Caco-2 (cell line): Measurements from ENCODE around the gene CALCOCO1. TPM values are rescaled to one million over a fixed set of nuclear protein-coding genes. Genes with fewer than 3 reads are reported as not detected.
"Not testable (repeated sequence)": the region's sequence is repeated elsewhere in the genome, so short reads cannot be mapped to it uniquely, and the experiment has no call there.

Experiments used
- BruUV-seq: library from RNA; stranded (reverse); fragments of 400-500 nt; replicated peaks from 2 replicates; lab custom pipeline; 2021; lab: Mats Ljungman, UMichigan
- CTCF ChIA-PET: fragments of 300-600 bp; sonication (Branson Sonifier 250); formaldehyde crosslinking; loops from one replicate; lab custom pipeline; 2022; ENCODE audit warnings: antibody characterized with exemption; lab: Charles Lee
- POLR2A ChIA-PET: fragments of 300-600 bp; sonication (Branson Sonifier 250); formaldehyde crosslinking; loops from one replicate; lab custom pipeline; 2022; ENCODE audit warnings: antibody characterized with exemption; lab: Charles Lee
- DNase-seq, 2 experiments: peaks; one replicate each; pipeline versions ENCODE4 v3.0.0 to v3.0.0-alpha.2; 2020 to 2022
- H3K27me3 ChIP-seq: replicated peaks from 2 replicates; pipeline ENCODE4 v1.6.0; 2011; ENCODE audit warnings: low read length; ENCODE audit not compliant: control insufficient read depth, insufficient read depth
- H3K36me3 ChIP-seq: 2 replicates; pipeline ENCODE4 v1.5.1; 2011; ENCODE audit warnings: low read length; ENCODE audit not compliant: control insufficient read depth, insufficient read depth
- H3K4me1 ChIP-seq: fragments of 250-450 bp; sonication (Bioruptor Pico); 2 replicates; pipeline ENCODE4 v1.5.1; 2020; ENCODE audit warnings: mild to moderate bottlenecking
- H3K4me3 ChIP-seq: 2 replicates; pipeline ENCODE4 v1.5.1; 2011; ENCODE audit warnings: low read depth, mild to moderate bottlenecking, control low read depth, low read length
- H3K9me3 ChIP-seq: fragments of 250-450 bp; sonication (Bioruptor Pico); 2 replicates; pipeline ENCODE4 v1.5.1; 2020; ENCODE audit warnings: mild to moderate bottlenecking, moderate library complexity
- H3K27ac Mint-ChIP-seq: one replicate; pipeline ENCODE4 v1.8.0; 2022; ENCODE audit warnings: mixed read lengths; ENCODE audit not compliant: unreplicated experiment
- H3K27me3 Mint-ChIP-seq: one replicate; pipeline ENCODE4 v1.8.0; 2022; ENCODE audit warnings: mixed read lengths; ENCODE audit not compliant: insufficient read depth, unreplicated experiment
- H3K36me3 Mint-ChIP-seq: one replicate; pipeline ENCODE4 v1.8.0; 2022; ENCODE audit warnings: mild to moderate bottlenecking, mixed read lengths; ENCODE audit not compliant: insufficient read depth, unreplicated experiment
- H3K4me1 Mint-ChIP-seq: one replicate; pipeline ENCODE4 v1.8.0; 2022; ENCODE audit warnings: low read depth, mixed read lengths; ENCODE audit not compliant: unreplicated experiment
- H3K4me3 Mint-ChIP-seq: one replicate; pipeline ENCODE4 v1.8.0; 2022; ENCODE audit warnings: mild to moderate bottlenecking, moderate library complexity, mixed read lengths; ENCODE audit not compliant: unreplicated experiment
- H3K9me3 Mint-ChIP-seq: one replicate; pipeline ENCODE4 v1.8.0; 2022; ENCODE audit warnings: mixed read lengths; ENCODE audit not compliant: unreplicated experiment
- intact Hi-C: fragments of 100-400 bp; cut with micrococcal nuclease; formaldehyde crosslinking; loops from one replicate; pipeline ENCODE4 v1.10.0; 2022; ENCODE audit not compliant: unreplicated experiment
- total RNA-seq: library from RNA; stranded (reverse); gene quantifications from 2 replicates; pipeline ENCODE4 v1.2.3, GENCODE V29; 2022
- TF ChIP-seq, protein P1 (sequence below), 2 experiments: fragments of 200-600 bp in 1 of 2; IDR thresholded peaks; 1 replicate in 1 of 2; 2 replicates in 1 of 2; pipeline versions ENCODE4 v1.5.1 to v1.8.0; 2011 to 2022; ENCODE audit warnings: antibody characterized with exemption in 1 of 2, control low read depth in 1 of 2, inconsistent platforms in 1 of 2, low read depth in 1 of 2, low read length in 1 of 2, mild to moderate bottlenecking in 1 of 2, moderate library complexity in 1 of 2; ENCODE audit not compliant: insufficient read depth in 1 of 2, severe bottlenecking in 1 of 2, unreplicated experiment in 1 of 2

CALCOCO1 gene
- total RNA-seq, 1 experiment from 2014 or later = 19.3 TPM

DNA sequence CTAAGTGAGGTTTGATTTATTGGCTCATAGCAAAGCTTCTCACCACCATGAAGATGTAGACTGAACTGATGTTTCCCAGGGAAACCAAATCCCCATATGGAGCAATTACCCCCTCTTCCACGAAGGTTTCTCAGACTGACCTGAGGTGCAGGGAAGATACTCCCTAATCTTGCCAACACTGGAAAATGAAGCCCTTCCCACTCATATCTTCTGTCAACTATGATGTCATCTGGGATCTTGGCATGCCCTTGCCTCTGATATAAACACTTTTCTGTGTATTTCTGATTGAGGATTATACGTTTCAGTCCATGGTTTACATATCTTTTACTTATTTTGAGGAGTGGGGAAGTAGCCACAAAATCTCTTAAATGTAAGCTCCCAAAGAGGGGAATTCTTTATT lies 38.6 kb upstream of the CALCOCO1 start:
- H3K27me3 Mint-ChIP-seq = peaks cover 20% of the 10 kb centered on the region

DNA sequence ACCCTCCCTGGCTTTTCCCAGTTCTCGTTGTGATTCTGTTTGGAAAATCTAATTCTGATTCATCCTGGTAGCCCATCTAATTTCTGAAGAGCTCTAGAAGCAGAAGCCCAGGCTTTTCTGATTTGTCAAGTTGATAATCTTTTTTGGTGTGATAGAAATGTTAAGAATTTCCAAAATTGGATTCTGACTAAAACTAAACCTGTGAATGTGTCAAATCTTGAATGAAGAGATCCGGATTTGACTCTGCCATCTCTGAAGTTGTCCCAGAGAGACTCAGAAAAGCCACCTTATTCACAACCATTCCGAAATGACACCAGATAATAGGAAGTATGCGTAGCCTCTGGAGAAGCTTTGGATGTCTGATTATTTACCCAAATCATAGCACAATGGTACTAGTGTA lies 37.4 kb upstream of the CALCOCO1 start:
- Mint-ChIP-seq H3K4me3 (no peak overlapping the region), H3K9me3 (no peaks in the 10 kb centered on the region), H3K4me1 (no peaks in the 10 kb centered on the region), H3K27me3 (peaks cover 23% of the 10 kb centered on the region), H3K36me3 (no peaks in the 10 kb centered on the region), H3K27ac (no peak overlapping the region)
- Histone ChIP-seq H3K4me1 (no peaks in the 10 kb centered on the region), H3K36me3 (no peaks in the 10 kb centered on the region), H3K9me3 (no peaks in the 10 kb centered on the region), H3K4me3 (no peak overlapping the region), H3K27me3 (peaks cover 1% of the 10 kb centered on the region)
- intact Hi-C loops = loop anchor here (5.0 kb wide), 1 partner anchor 173 kb away; the partner anchor contains the start of gene HOXC13
- no TSS peak for BruUV-seq
- no peak for DNase-seq
- TF ChIP-seq, protein P1, sequence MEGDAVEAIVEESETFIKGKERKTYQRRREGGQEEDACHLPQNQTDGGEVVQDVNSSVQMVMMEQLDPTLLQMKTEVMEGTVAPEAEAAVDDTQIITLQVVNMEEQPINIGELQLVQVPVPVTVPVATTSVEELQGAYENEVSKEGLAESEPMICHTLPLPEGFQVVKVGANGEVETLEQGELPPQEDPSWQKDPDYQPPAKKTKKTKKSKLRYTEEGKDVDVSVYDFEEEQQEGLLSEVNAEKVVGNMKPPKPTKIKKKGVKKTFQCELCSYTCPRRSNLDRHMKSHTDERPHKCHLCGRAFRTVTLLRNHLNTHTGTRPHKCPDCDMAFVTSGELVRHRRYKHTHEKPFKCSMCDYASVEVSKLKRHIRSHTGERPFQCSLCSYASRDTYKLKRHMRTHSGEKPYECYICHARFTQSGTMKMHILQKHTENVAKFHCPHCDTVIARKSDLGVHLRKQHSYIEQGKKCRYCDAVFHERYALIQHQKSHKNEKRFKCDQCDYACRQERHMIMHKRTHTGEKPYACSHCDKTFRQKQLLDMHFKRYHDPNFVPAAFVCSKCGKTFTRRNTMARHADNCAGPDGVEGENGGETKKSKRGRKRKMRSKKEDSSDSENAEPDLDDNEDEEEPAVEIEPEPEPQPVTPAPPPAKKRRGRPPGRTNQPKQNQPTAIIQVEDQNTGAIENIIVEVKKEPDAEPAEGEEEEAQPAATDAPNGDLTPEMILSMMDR (IDR thresholded peaks at IDR 0.05; ENCODE audit: insufficient read depth in 1 of 2, low read depth in 1 of 2, low read length in 1 of 2, severe bottlenecking in 1 of 2, unreplicated experiment in 1 of 2) = no peak
- POLR2A ChIA-PET = no interaction called here
- CTCF ChIA-PET = interaction anchor here (1.2 kb wide), 1 partner anchor 18 kb away, joined by 4 read pairs; no protein-coding TSS in a partner anchor

More for the DNA sequence above, 38.6 kb upstream of the CALCOCO1 start:
- Histone ChIP-seq H3K4me3 (no peak overlapping the region), H3K9me3 (no peaks in the 10 kb centered on the region), H3K27me3 (peaks cover 1% of the 10 kb centered on the region), H3K4me1 (no peaks in the 10 kb centered on the region), H3K36me3 (no peaks in the 10 kb centered on the region)
- Mint-ChIP-seq H3K27ac (no peak overlapping the region), H3K36me3 (no peaks in the 10 kb centered on the region), H3K9me3 (no peaks in the 10 kb centered on the region), H3K4me3 (no peak overlapping the region), H3K4me1 (no peaks in the 10 kb centered on the region)
- ChIA-PET CTCF (interaction anchor here (1.2 kb wide), 1 partner anchor 20 kb away, joined by 4 read pairs; no protein-coding TSS in a partner anchor), POLR2A (no interaction called here)
- no TSS peak for BruUV-seq
- DNase-seq = no peak
- TF ChIP-seq, protein P1 (IDR thresholded peaks at IDR 0.05; ENCODE audit: insufficient read depth in 1 of 2, low read depth in 1 of 2, low read length in 1 of 2, severe bottlenecking in 1 of 2, unreplicated experiment in 1 of 2) = no peak
- intact Hi-C loops = loop anchor here (2.0 to 5.0 kb wide), 2 partner anchors 171 to 223 kb away; partner anchors contain the start of gene HOXC13

DNA sequence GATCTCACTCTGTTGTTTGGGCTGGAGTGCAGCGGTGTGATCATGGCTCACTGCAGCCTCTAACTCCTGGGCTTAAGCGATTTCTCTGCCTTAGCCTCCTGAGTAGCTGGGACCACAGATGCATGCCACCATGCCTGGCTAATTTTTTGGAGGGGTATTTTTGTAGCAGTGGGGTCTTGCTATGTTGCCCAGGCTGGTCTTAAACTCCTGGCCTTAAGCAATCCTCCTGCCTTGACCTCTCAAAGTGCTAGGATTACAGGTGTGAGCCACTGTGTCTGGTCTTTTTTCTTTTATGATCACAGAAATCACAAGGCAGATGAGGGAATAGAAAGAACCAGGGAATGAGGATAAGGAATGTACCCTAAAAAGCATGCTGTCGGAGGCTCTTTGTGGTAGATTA lies 35.5 kb upstream of the CALCOCO1 start:
- H3K27ac Mint-ChIP-seq, BruUV-seq, CTCF ChIA-PET, H3K9me3 Mint-ChIP-seq, H3K4me1 ChIP-seq, H3K4me3 Mint-ChIP-seq, H3K4me1 Mint-ChIP-seq, DNase-seq, H3K27me3 ChIP-seq, intact Hi-C loops, H3K36me3 Mint-ChIP-seq, POLR2A ChIA-PET, H3K9me3 ChIP-seq, H3K36me3 ChIP-seq, H3K4me3 ChIP-seq: not testable (repeated sequence)
- peaks cover 37% of the 10 kb centered on the region for H3K27me3 Mint-ChIP-seq
